Brain microvascular endothelial cell (primary cell): ENCODE measurements around the gene MSRB1.
"Not testable (repeated sequence)": the region's sequence is repeated elsewhere in the genome, so short reads cannot be mapped to it uniquely, and the experiment has no call there.

Experiments
- DNase-seq: peaks from one replicate; pipeline ENCODE4 v3.0.0-alpha.2; 2020
- H3K27ac ChIP-seq: fragments of 250-450 bp; sonication (Bioruptor Pico); 2 replicates; pipeline ENCODE4 v1.5.1; 2020; ENCODE audit warnings: mild to moderate bottlenecking, moderate library complexity
- H3K27me3 ChIP-seq: fragments of 250-450 bp; sonication (Bioruptor Pico); replicated peaks from 2 replicates; pipeline ENCODE4 v1.5.1; 2020; ENCODE audit warnings: mild to moderate bottlenecking
- H3K36me3 ChIP-seq: fragments of 250-450 bp; sonication (Bioruptor Pico); replicated peaks from 2 replicates; pipeline ENCODE4 v1.5.1; 2020; ENCODE audit warnings: mild to moderate bottlenecking
- H3K4me3 ChIP-seq: 2 replicates; pipeline ENCODE4 v1.5.1; 2011; ENCODE audit warnings: low read depth, mild to moderate bottlenecking, control low read depth, low read length, moderate library complexity
- CTCF ChIP-seq: IDR thresholded peaks from 2 replicates; pipeline ENCODE4 v1.5.1; 2011; ENCODE audit warnings: low read depth, mild to moderate bottlenecking, moderate library complexity, low read length, control low read depth, inconsistent platforms; ENCODE audit errors: missing control alignments
- in situ Hi-C: cut with HindIII; loops from 2 replicates; pipeline ENCODE4 v1.10.0; 2017; ENCODE audit warnings: low sequenced_read_pairs, low pct_ligation_motif_present

The MSRB1 gene

GRCh38 chr16:1926271-1926670, 16.7 kb downstream of the MSRB1 start:
- no peak for DNase-seq
- Histone ChIP-seq H3K4me3 (no peak overlapping the region), H3K27ac (no peak overlapping the region), H3K36me3 (no peaks in the 10 kb centered on the region), H3K27me3 (peaks cover 20% of the 10 kb centered on the region)
- no peak for TF ChIP-seq CTCF
- in situ Hi-C loops: no loop called here

GRCh38 chr16:1924095-1924494, 18.9 kb downstream of the MSRB1 start:
- Histone ChIP-seq H3K36me3 (no peaks in the 10 kb centered on the region), H3K27ac (no peak overlapping the region), H3K27me3 (peaks cover 36% of the 10 kb centered on the region), H3K4me3 (no peak overlapping the region)
- in situ Hi-C loops: no loop called here
- TF ChIP-seq CTCF: no peak
- DNase-seq: no peak

GRCh38 chr16:1923299-1924034, 19.5 kb downstream of the MSRB1 start:
- no peak overlapping the region for H3K4me3 ChIP-seq
- in situ Hi-C loops: no loop called here
- peak; percentile 49 for TF ChIP-seq CTCF
- no peaks in the 10 kb centered on the region for H3K36me3 ChIP-seq
- no peak for DNase-seq
- H3K27me3 ChIP-seq: peaks cover 43% of the 10 kb centered on the region
- H3K27ac ChIP-seq: no peak overlapping the region

- Histone ChIP-seq H3K36me3 (no peaks in the 10 kb centered on the region), H3K27me3 (peaks cover 49% of the 10 kb centered on the region)
- no peak for TF ChIP-seq CTCF
Observed at GRCh38 chr16:1922357-1922756, 20.6 kb downstream of the MSRB1 start.

GRCh38 chr16:1920727-1921171, 22.2 kb downstream of the MSRB1 start:
- DNase-seq: no peak
- Histone ChIP-seq H3K4me3 (no peak overlapping the region), H3K27ac (no peak overlapping the region), H3K36me3 (no peaks in the 10 kb centered on the region), H3K27me3 (peaks cover 62% of the 10 kb centered on the region)
- no peak for TF ChIP-seq CTCF
- in situ Hi-C loops: no loop called here

More at GRCh38 chr16:1922357-1922756, 20.6 kb downstream of the MSRB1 start:
- Histone ChIP-seq H3K4me3 (no peak overlapping the region), H3K27ac (no peak overlapping the region)
- no peak for DNase-seq
- in situ Hi-C loops: no loop called here

- H3K4me3 ChIP-seq, DNase-seq, H3K27ac ChIP-seq, in situ Hi-C loops, H3K36me3 ChIP-seq: not testable (repeated sequence)
- H3K27me3 ChIP-seq: peaks cover 68% of the 10 kb centered on the region
Observed at GRCh38 chr16:1920122-1920521, 22.9 kb downstream of the MSRB1 start.
